Epithelial cell of prostate (primary cell): ENCODE results near the gene KANK3.
"Not testable (repeated sequence)": the region's sequence is repeated elsewhere in the genome, so short reads cannot be mapped to it uniquely, and the experiment has no call there.

Experiments
- DNase-seq: peaks from one replicate; pipeline ENCODE4 v3.0.0-alpha.2; 2011; ENCODE audit warnings: low read depth, low spot score
- H3K27ac ChIP-seq: fragments of 450-650 bp; 2 replicates; pipeline ENCODE4 v1.5.1; 2017; ENCODE audit warnings: mild to moderate bottlenecking

KANK3 gene

GRCh38 chr19:8371011-8371804, 28.1 kb upstream of the KANK3 start:
- H3K27ac ChIP-seq, result no peak overlapping the region
- DNase-seq, result no peak

GRCh38 chr19:8370176-8371010, 27.3 kb upstream of the KANK3 start:
- no peak overlapping the region for H3K27ac ChIP-seq
- DNase-seq, result no peak

GRCh38 chr19:8367327-8368001, 24.4 kb upstream of the KANK3 start:
- peak; percentile 43 for DNase-seq

GRCh38 chr19:8366961-8367326, 23.9 kb upstream of the KANK3 start:
- DNase-seq, result no peak
- H3K27ac ChIP-seq, result no peak overlapping the region

More at GRCh38 chr19:8367327-8368001, 24.4 kb upstream of the KANK3 start:
- no peak overlapping the region for H3K27ac ChIP-seq

- DNase-seq, result no peak
- no peak overlapping the region for H3K27ac ChIP-seq
Measured at GRCh38 chr19:8366121-8366581, 23.1 kb upstream of the KANK3 start.

GRCh38 chr19:8363803-8364771, 21.0 kb upstream of the KANK3 start, which contains the start of gene ANGPTL4:
TSS of gene ANGPTL4 (plus strand) at chr19:8364155. CDS start at chr19:8364322, 167 bp downstream.
- peak; percentile 53 for DNase-seq
- H3K27ac ChIP-seq, result peak within 1 kb of the TSS; percentile 98

GRCh38 chr19:8361921-8362793, 19.1 kb upstream of the KANK3 start:
- peak; percentile 98 for DNase-seq
- H3K27ac ChIP-seq, result peak overlapping the region; percentile 98

- DNase-seq, result no peak
- no peak overlapping the region for H3K27ac ChIP-seq
Measured at GRCh38 chr19:8360196-8360595, 17.1 kb upstream of the KANK3 start.

- no peak overlapping the region for H3K27ac ChIP-seq
- DNase-seq, result no peak
Measured at GRCh38 chr19:8358948-8359347, 15.9 kb upstream of the KANK3 start.

- DNase-seq, result no peak
- H3K27ac ChIP-seq, result peak overlapping the region; percentile 81
Measured at GRCh38 chr19:8357007-8357521, 14.0 kb upstream of the KANK3 start.

- H3K27ac ChIP-seq, result peak overlapping the region; percentile 81
- peak; percentile 45 for DNase-seq
Measured at GRCh38 chr19:8355631-8356402, 12.8 kb upstream of the KANK3 start.

GRCh38 chr19:8352845-8353244, 9.8 kb upstream of the KANK3 start:
- not testable (repeated sequence) for DNase-seq, H3K27ac ChIP-seq

- H3K27ac ChIP-seq, result no peak overlapping the region
- DNase-seq, result no peak
Measured at GRCh38 chr19:8352134-8352827, 9.2 kb upstream of the KANK3 start.

GRCh38 chr19:8349629-8350372, 6.7 kb upstream of the KANK3 start:
- DNase-seq, H3K27ac ChIP-seq: not testable (repeated sequence)

GRCh38 chr19:8343483-8343844, 402 bp upstream of the KANK3 start:
- DNase-seq, result no peak
- no peak overlapping the region for H3K27ac ChIP-seq

GRCh38 chr19:8342316-8342683, 762 bp downstream of the KANK3 start:
- no peak for DNase-seq
- H3K27ac ChIP-seq, result no peak overlapping the region
